PC-3 (cell line): ENCODE data around the gene ZBTB48. TPM values are rescaled to one million over a fixed set of nuclear protein-coding genes. Genes with fewer than 3 reads are reported as not detected.

Experiments
- ATAC-seq: fragments of 200-7000 bp; cut with Tn5 transposase; 2 replicates; pipeline ENCODE4 v1.9.1; 2020; ENCODE audit warnings: mild to moderate bottlenecking, moderate library complexity
- BruUV-seq: library from RNA; stranded (reverse); fragments of 400-500 nt; replicated peaks from 2 replicates; lab custom pipeline; 2021; lab: Mats Ljungman, UMichigan
- CTCF ChIA-PET: fragments of 300-600 bp; sonication (Branson Sonifier 250); formaldehyde crosslinking; loops from one replicate; lab custom pipeline; 2022; ENCODE audit warnings: antibody characterized with exemption; lab: Charles Lee
- POLR2A ChIA-PET: fragments of 300-600 bp; sonication (Branson Sonifier 250); formaldehyde crosslinking; loops from one replicate; lab custom pipeline; 2022; ENCODE audit warnings: antibody characterized with exemption; ENCODE audit not compliant: unreplicated experiment; lab: Charles Lee
- DNase-seq: peaks from one replicate; pipeline ENCODE4 v3.0.0-alpha.2; 2015
- H2AFZ ChIP-seq: fragments of 300-600 bp; sonication (generic); 2 replicates; pipeline ENCODE4 v1.6.0; 2016; ENCODE audit warnings: antibody characterized with exemption, low read length
- H3F3A ChIP-seq: fragments of 300-600 bp; sonication (generic); one replicate; pipeline ENCODE4 v1.6.0; 2017; ENCODE audit warnings: antibody characterized with exemption, low read length, control low read depth, mild to moderate bottlenecking; ENCODE audit not compliant: unreplicated experiment
- H3K27ac ChIP-seq: fragments of 300-600 bp; sonication (generic); 2 replicates; pipeline ENCODE4 v1.5.1; 2016; ENCODE audit warnings: mild to moderate bottlenecking, low read length
- H3K27me3 ChIP-seq: fragments of 300-600 bp; sonication (generic); 2 replicates; pipeline ENCODE4 v1.6.1; 2016; ENCODE audit warnings: low read length, mixed read lengths
- H3K36me3 ChIP-seq: fragments of 300-600 bp; sonication (generic); 2 replicates; pipeline ENCODE4 v1.6.1; 2016; ENCODE audit warnings: low read depth, mixed run types, low read length, mixed read lengths
- H3K4me1 ChIP-seq: fragments of 300-600 bp; sonication (generic); 2 replicates; pipeline ENCODE4 v1.5.1; 2016; ENCODE audit warnings: low read length; ENCODE audit not compliant: insufficient read depth
- H3K4me2 ChIP-seq: fragments of 300-600 bp; sonication (generic); 2 replicates; pipeline ENCODE4 v1.6.0; 2016; ENCODE audit warnings: low read length
- H3K4me3 ChIP-seq: fragments of 300-600 bp; sonication (generic); 2 replicates; pipeline ENCODE4 v1.5.1; 2016; ENCODE audit warnings: mild to moderate bottlenecking, low read length, mixed read lengths
- H3K79me2 ChIP-seq: fragments of 300-600 bp; sonication (generic); 2 replicates; pipeline ENCODE4 v1.6.1; 2017; ENCODE audit warnings: low read length, mixed read lengths
- H3K9ac ChIP-seq: fragments of 300-600 bp; sonication (generic); 2 replicates; pipeline ENCODE4 v1.6.0; 2016; ENCODE audit warnings: mild to moderate bottlenecking, low read length
- H3K9me2 ChIP-seq: fragments of 300-600 bp; sonication (generic); replicated peaks from 2 replicates; pipeline ENCODE4 v1.6.1; 2016; ENCODE audit warnings: mixed run types, low read length, mixed read lengths
- H3K9me3 ChIP-seq: fragments of 300-600 bp; sonication (generic); 2 replicates; pipeline ENCODE4 v1.6.1; 2016; ENCODE audit warnings: low read length, mixed read lengths
- H4K20me1 ChIP-seq: fragments of 300-600 bp; sonication (generic); 2 replicates; pipeline ENCODE4 v1.6.1; 2016; ENCODE audit warnings: low read length, mixed read lengths
- CTCF ChIP-seq: fragments of 300-600 bp; sonication (generic); conservative IDR thresholded peaks from 2 replicates; pipeline ENCODE4 v1.5.1; 2017; ENCODE audit warnings: antibody characterized with exemption, low read depth, mild to moderate bottlenecking, low read length
- EZH2 ChIP-seq: fragments of 300-600 bp; sonication (generic); IDR thresholded peaks from one replicate; pipeline ENCODE4 v1.6.1; 2017; ENCODE audit warnings: antibody characterized with exemption, mild to moderate bottlenecking, low read length; ENCODE audit not compliant: unreplicated experiment
- EZH2phosphoT487 ChIP-seq: fragments of 300-600 bp; sonication (generic); IDR thresholded peaks from 2 replicates; pipeline ENCODE4 v1.6.1; 2018; ENCODE audit warnings: mild to moderate bottlenecking, antibody characterized with exemption, low read length, borderline replicate concordance
- intact Hi-C: fragments of 100-400 bp; cut with micrococcal nuclease; formaldehyde crosslinking; loops from 2 replicates; pipeline ENCODE4 v1.9.0; 2023
- total RNA-seq: library from RNA; depleted of rRNA; stranded (reverse); fragments of >200 nt; gene quantifications from 2 replicates; pipeline ENCODE4 v1.2.3, GENCODE V29; 2014

ZBTB48 gene
- total RNA-seq, 1 experiment from 2014 or later: 47.2 TPM

GRCh38 chr1:6545276-6546112, 34.3 kb upstream of the ZBTB48 start:
- CTCF ChIA-PET: no interaction called here
- H4K20me1 ChIP-seq: 0 out of 2 replicates have a peak, but pooled peaks cover 5% of the 10 kb centered on the region
- H3K4me3 ChIP-seq: no peak overlapping the region
- no peaks in the 10 kb centered on the region for H3K9me3 ChIP-seq
- peak overlapping the region; percentile 36 for H3K4me2 ChIP-seq
- no peaks in the 10 kb centered on the region for H3F3A ChIP-seq
- peak; percentile 55 for ATAC-seq
- H3K27ac ChIP-seq: peak overlapping the region; percentile 76
- peaks cover 30% of the 10 kb centered on the region for H3K79me2 ChIP-seq
- no peak overlapping the region for H2AFZ ChIP-seq
- BruUV-seq: no TSS peak
- no peaks in the 10 kb centered on the region for H3K9me2 ChIP-seq
- H3K4me1 ChIP-seq: peaks cover 26% of the 10 kb centered on the region
- no peak for TF ChIP-seq EZH2
- no peak for TF ChIP-seq EZH2phosphoT487
- TF ChIP-seq CTCF: no peak
- intact Hi-C loops: no loop called here
- H3K9ac ChIP-seq: peak overlapping the region; percentile 11
- POLR2A ChIA-PET: no interaction called here
- DNase-seq: peak; percentile 26
- H3K36me3 ChIP-seq: peaks cover 73% of the 10 kb centered on the region
- no peaks in the 10 kb centered on the region for H3K27me3 ChIP-seq

GRCh38 chr1:6546326-6546725, 33.5 kb upstream of the ZBTB48 start:
- intact Hi-C loops: no loop called here
- Histone ChIP-seq H3K79me2 (peaks cover 37% of the 10 kb centered on the region), H3K4me2 (no peak overlapping the region), H3K9me2 (no peaks in the 10 kb centered on the region), H3K27ac (no peak overlapping the region), H3K4me1 (peaks cover 26% of the 10 kb centered on the region), H2AFZ (no peak overlapping the region), H3K27me3 (no peaks in the 10 kb centered on the region), H3K9ac (no peak overlapping the region), H4K20me1 (0 out of 2 replicates have a peak, but pooled peaks cover 5% of the 10 kb centered on the region), H3K4me3 (no peak overlapping the region), H3K9me3 (no peaks in the 10 kb centered on the region), H3K36me3 (peaks cover 71% of the 10 kb centered on the region), H3F3A (no peaks in the 10 kb centered on the region)
- POLR2A ChIA-PET: no interaction called here
- DNase-seq (no peak), ATAC-seq (no peak)
- CTCF ChIA-PET: no interaction called here
- no peak for TF ChIP-seq EZH2
- TF ChIP-seq CTCF: no peak
- TF ChIP-seq EZH2phosphoT487: no peak
- no TSS peak for BruUV-seq

GRCh38 chr1:6547301-6547700, 32.5 kb upstream of the ZBTB48 start:
- Histone ChIP-seq H3K9me3 (no peaks in the 10 kb centered on the region), H3K27me3 (no peaks in the 10 kb centered on the region), H2AFZ (no peak overlapping the region), H3K4me2 (no peak overlapping the region), H3K4me1 (peaks cover 26% of the 10 kb centered on the region), H3K9me2 (no peaks in the 10 kb centered on the region), H3K4me3 (no peak overlapping the region), H3K9ac (no peak overlapping the region), H3K27ac (no peak overlapping the region), H3K36me3 (peaks cover 67% of the 10 kb centered on the region), H4K20me1 (0 out of 2 replicates have a peak, but pooled peaks cover 5% of the 10 kb centered on the region), H3K79me2 (peaks cover 36% of the 10 kb centered on the region), H3F3A (no peaks in the 10 kb centered on the region)
- ATAC-seq (peak; percentile 53), DNase-seq (peak; percentile 34)
- TF ChIP-seq CTCF: peak; percentile 52; the same call in 1 of the 2 replicates
- TF ChIP-seq EZH2phosphoT487: no peak
- no peak for TF ChIP-seq EZH2
- POLR2A ChIA-PET: no interaction called here
- CTCF ChIA-PET: no interaction called here
- no TSS peak for BruUV-seq
- intact Hi-C loops: no loop called here
